HG02870 (cell line): Measurements from ENCODE around the gene MPPED1.

ENCODE experiments used
- ATAC-seq: cut with Tn5 transposase; IDR thresholded peaks from one replicate; pipeline ENCODE4 v1.9.1; 2021; ENCODE audit warnings: mild to moderate bottlenecking, moderate library complexity; ENCODE audit not compliant: unreplicated experiment

MPPED1 gene

DNA sequence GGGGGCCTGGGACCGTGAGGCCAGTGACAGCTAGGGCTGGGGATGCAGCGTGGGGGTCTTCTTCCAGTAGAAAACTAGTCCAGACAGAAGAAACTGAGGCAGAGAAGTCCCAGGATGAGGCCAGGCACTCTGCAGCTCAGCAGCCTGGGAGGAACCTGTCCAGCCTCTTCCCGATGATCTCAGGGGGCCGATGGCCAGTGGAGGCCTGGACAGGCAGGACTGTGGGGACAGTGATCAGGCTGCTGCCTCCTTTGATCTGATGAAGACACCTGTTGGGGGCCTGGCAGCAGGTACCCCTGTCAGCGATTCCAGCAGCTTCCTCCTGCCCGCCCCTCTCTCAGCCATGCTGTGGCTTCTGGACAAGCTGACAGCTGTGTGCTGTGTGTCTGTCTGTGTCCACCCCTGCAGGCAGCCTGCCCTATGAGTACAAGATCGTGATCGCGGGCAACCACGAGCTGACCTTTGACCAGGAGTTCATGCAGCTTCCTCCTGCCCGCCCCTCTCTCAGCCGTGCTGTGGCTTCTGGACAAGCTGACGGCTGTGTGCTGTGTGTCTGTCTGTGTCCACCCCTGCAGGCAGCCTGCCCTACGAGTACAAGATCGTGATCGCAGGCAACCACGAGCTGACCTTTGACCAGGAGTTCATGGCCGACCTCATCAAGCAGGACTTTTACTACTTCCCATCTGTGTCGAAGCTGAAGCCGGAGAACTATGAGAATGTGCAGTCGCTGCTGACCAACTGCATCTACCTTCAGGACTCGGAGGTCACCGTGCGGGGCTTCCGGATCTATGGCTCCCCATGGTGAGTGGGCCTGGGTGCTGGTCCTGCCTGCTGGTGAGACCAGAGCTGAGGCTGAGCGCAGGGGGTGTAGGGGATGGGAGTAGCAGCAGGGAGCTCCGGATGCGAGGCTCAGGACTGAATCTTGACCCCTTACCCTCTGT is 62.6 kb downstream of the MPPED1 start:
- no peak for ATAC-seq

GRCh38 chr22:43475549-43476076 is 63.8 kb downstream of the MPPED1 start:
- ATAC-seq, result no peak

DNA sequence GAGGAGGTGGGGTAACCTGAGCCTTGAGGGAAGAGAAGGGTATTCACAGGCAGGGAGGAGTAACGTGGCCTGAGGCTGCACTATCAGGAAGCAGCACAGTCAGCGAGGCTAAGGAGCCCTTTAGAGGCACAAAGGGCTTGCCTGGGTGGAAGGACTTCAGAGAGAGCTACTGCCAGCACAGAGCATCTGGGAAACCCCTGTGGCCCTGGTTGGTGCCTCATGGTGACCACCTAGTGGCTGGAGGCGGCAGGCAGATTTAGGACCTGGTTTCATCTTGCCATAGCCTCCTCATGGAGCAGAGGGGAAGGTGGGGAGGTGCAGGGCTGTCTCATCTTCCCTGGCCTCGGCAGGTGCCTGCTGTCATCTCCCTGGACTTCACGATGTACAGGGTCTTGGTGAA is 64.5 kb downstream of the MPPED1 start:
- no peak for ATAC-seq

- ATAC-seq, result no peak
These were observed 65.2 kb downstream of the MPPED1 start for GRCh38 chr22:43476751-43477725.

- no peak for ATAC-seq
These were observed 66.2 kb downstream of the MPPED1 start for GRCh38 chr22:43477966-43478365.

DNA sequence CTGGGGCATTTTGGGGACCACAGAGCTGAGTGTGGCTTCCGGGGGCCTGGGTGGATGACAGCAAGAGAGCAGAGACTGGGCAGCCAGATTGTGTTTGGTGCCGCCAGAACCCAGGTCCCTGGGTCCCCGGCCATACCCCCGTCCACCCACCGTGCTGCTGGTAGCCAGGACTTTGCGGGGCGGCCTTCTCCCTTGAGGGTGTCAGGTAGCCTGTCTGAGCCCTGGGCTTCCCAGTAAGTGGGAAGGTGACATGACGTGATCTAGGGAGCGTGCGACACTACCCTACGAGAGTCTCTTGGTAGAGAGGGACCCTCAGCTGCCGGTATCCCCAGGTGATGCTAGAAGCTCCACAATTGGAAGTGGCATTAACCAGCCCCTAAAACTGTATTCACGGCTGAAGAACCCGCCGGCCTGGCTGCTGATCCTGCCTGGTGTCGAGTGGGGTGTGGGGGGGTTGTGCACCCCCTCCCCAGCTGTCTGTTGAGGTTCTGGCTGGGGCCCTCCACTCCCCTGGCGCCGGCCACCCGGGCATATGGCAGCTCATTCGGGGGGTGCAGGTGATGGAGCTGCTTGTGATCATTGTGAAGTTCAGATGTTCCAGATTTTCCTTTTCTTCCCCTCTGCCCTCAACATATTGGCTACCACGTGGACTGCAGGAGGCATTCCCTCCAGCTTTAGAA is 66.9 kb downstream of the MPPED1 start:
- ATAC-seq, result no peak

DNA sequence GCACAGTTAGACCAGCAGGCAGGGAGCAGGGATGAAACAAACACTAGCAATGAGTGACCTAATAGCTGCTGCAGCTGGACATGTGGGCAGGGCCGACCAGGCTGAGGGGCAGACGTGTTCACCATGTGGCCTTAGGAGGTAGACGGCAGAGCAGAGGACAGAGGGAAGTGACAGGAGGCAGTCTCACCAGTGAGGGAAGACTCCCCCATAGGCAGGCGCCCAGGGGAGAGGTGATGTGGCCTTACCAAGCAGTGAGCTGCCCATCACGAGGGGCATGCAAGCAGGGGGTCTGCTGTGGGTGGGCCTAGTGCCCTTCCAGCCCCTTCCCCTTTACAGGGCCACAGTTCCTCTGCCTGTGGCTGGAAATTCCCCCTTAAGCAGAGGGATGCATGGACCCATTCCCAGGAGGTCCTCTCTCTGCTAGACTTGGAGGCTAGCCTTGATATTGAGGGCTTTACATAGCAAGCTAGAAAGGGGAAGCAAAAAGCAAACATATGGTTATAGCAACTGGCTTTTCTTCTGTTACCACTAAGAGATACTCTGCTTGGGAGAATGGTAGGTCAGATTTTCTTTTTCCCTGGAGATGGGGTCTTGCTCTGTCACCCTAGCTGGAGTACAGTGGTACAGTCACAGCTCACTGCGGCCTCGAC is 67.6 kb downstream of the MPPED1 start:
- no peak for ATAC-seq

DNA sequence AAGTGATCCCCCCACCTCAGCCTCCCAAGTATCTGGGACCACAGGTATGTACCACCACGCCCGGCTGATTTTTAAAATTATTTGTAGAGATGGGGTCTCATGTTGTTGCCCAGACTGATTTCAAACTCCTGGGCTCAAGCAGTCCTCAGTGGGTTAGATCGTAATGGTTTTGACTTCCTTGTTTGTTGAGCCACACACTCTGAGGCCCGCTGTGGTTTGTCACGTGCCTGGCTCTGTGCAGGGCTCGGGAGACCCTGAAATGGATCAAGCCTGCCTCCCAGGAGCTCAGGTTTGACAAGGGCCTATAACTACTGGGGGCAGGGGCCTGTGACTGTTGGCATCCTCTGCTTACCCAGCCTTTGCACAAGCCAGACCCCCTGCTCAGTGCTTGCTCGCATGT is 68.1 kb downstream of the MPPED1 start:
- ATAC-seq, result no peak

- ATAC-seq, result no peak
These were observed 69.9 kb downstream of the MPPED1 start for GRCh38 chr22:43481568-43482317.

- no peak for ATAC-seq
These were observed 70.5 kb downstream of the MPPED1 start for GRCh38 chr22:43482318-43482625.

DNA sequence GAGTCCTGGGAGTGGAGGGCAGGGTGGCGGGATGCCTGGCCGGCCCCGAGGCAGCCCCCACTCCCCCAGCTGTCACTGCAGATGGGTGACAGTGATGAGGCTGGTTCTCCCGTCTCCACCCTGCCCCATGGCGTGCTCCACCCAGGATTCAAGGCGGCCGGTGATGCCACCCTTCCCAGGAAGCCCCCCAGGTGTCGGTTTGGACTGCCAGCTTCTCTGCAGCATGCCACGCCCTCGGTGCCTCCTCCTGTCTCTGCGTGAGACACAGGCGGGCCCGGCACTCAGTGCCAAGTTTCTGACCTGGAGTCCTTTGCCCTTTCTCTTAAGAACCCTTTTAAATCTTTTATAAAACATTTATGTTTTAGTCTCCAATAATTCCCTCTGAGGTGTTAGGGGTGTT is 71.5 kb downstream of the MPPED1 start:
- no peak for ATAC-seq

DNA sequence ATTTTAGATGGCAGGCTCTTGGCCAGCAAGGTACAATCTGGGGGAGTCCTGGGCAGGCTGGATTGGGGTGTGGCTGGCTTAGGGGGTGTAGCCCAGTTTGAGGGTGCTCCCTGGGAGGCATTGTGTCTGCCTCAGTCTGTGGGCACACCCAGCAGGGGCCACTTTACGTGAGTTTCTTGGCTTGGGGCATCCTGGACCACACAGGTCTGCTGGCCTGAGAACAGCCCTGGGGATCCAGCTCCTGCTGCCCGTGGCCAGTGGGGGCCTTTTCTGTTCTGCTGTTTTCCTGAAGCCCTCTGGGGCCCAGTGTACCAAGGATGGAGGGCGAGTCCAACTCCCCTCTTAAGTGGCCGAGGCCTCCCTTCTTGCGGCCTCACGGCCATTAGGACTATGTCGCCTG is 71.9 kb downstream of the MPPED1 start:
- no peak for ATAC-seq

DNA sequence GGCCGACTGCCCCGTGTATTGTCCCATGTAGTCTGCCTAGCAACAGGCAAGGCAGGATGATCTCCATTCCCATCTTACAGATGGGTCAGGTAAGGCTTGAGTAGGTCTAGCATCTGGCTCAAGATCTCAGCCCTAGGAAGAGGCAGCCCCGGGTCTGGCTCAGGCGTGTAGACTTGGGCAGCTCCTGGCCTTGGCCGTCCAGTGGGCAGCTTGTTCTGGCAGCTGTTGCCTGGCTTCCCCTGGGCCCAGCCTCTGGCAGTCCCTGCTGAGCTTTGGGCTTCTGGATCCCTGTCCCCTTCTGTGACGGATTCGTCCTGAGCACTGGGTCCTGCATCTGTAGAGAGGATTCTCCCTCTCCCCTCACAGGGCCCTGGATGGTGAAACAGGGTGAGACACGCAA is 72.4 kb downstream of the MPPED1 start:
- ATAC-seq, result no peak

DNA sequence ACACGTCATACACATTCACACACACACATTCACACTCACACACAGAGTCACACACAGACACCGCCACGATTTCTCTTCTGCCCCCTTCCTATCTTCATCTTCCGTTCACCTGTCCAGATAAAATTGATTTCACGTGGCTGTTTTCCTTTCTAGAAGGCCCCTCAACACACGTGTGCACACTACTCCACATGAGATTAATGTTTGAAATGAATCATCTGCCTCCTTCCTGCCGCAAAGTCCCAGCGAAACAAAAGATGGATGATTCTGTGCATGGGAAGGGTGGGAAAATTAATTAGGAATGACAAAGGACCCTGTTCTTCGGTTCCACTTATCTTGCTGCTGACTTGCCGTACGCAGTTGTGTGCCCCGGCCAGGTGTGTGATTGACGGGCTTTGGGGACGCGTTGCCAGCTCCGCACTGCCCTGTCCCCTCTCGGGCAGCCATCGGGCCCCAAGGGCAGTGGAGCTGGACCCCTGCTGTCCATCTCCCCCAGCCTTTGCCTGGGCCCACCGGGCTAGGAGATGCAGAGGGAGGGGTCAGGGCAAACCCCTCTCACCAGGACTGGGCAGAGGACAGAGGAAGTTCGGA is 73.8 kb downstream of the MPPED1 start:
- no peak for ATAC-seq

GRCh38 chr22:43487311-43488030 is 75.7 kb downstream of the MPPED1 start:
- no peak for ATAC-seq

GRCh38 chr22:43488031-43488866 is 76.4 kb downstream of the MPPED1 start:
- ATAC-seq, result no peak

DNA sequence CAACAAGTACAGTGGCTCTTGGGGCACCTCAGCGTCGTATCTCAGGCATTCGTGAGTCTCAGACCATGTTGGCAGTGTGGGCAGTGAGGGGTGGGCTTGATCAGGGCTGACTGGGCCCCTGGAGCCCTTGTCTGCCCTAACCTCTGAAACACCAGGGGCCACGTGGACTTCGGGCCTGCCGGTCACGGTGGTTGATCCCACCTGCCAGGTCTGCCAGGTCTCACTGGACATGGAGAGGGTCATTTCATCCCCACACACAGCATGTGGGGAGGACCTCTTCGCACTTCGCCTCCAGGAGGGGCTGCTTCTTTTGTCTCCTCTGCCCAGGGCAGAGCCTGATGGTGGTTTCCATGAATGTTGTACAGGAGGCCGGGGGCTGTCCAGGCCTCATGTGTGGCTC is 77.1 kb downstream of the MPPED1 start:
- no peak for ATAC-seq

DNA sequence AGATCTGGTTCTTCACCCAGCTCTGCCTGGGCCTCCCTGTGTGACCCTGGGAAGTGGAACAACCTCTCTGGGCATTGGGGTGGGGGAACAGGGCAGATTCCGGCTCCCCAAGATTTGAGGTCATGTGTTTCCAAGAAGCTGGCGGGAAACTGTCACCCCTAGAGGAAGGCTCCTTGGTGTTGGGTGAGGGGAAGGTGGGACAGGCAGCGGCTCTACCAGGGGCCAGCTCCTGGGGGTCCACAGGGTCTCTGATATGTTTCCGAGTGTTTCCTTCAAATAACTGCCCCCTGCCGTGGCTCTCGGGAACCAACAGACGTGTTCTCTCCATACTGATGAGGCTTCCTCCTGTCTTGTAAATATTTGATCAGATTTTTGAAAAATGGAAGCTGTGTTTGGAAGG is 78.5 kb downstream of the MPPED1 start:
- ATAC-seq, result no peak
